ENCODE measurements around the gene YTHDF1. TPM values are rescaled to one million over a fixed set of nuclear protein-coding genes. Genes with fewer than 3 reads are reported as not detected.
"Not testable (repeated sequence)": the region's sequence is repeated elsewhere in the genome, so short reads cannot be mapped to it uniquely, and the experiment has no call there.

The YTHDF1 gene
- total RNA-seq, 2 donors from 2014 or later = 25.2 to 25.7 TPM

- intact Hi-C loops (cut with DNase I) = no loop called here
- no peak for DNase-seq (ENCODE audit: low spot score)
These were observed 50.4 kb downstream of the YTHDF1 start for GRCh38 chr20:63165356-63166192.

GRCh38 chr20:63164484-63165355 lies 51.2 kb downstream of the YTHDF1 start:
- DNase-seq (ENCODE audit: low spot score) = no peak
- intact Hi-C loops (cut with DNase I) = no loop called here

GRCh38 chr20:63163596-63164483 lies 52.1 kb downstream of the YTHDF1 start:
- intact Hi-C loops (cut with DNase I) = no loop called here
- DNase-seq (ENCODE audit: low spot score) = no peak

- intact Hi-C loops (cut with DNase I) = no loop called here
- DNase-seq (ENCODE audit: low spot score) = no peak
These were observed 52.8 kb downstream of the YTHDF1 start for GRCh38 chr20:63163171-63163570.

- intact Hi-C loops (cut with DNase I) = no loop called here
- DNase-seq (ENCODE audit: low spot score) = peak; percentile 67
These were observed 53.6 kb downstream of the YTHDF1 start for GRCh38 chr20:63162206-63162795.

- DNase-seq (ENCODE audit: low spot score) = peak; percentile 72
- intact Hi-C loops (cut with DNase I) = no loop called here
These were observed 54.7 kb downstream of the YTHDF1 start for GRCh38 chr20:63161176-63161651.

GRCh38 chr20:63160641-63161175 lies 55.2 kb downstream of the YTHDF1 start:
- DNase-seq (ENCODE audit: low spot score) = peak; percentile 52
- intact Hi-C loops (cut with DNase I) = no loop called here

- peak; percentile 58 for DNase-seq (ENCODE audit: low spot score)
- intact Hi-C loops (cut with DNase I) = no loop called here
These were observed 55.9 kb downstream of the YTHDF1 start for GRCh38 chr20:63159826-63160640.

- DNase-seq (ENCODE audit: low spot score) = peak; percentile 62
- intact Hi-C loops (cut with DNase I) = not testable (repeated sequence)
These were observed 56.7 kb downstream of the YTHDF1 start for GRCh38 chr20:63159251-63159650.

GRCh38 chr20:63158845-63159244 lies 57.1 kb downstream of the YTHDF1 start:
- DNase-seq (ENCODE audit: low spot score) = peak; percentile 19
- intact Hi-C loops (cut with DNase I) = no loop called here

GRCh38 chr20:63158352-63158751 lies 57.6 kb downstream of the YTHDF1 start:
- no peak for DNase-seq (ENCODE audit: low spot score)

GRCh38 chr20:63157431-63157830 lies 58.5 kb downstream of the YTHDF1 start:
- DNase-seq (ENCODE audit: low spot score) = peak; percentile 65
- intact Hi-C loops (cut with DNase I) = not testable (repeated sequence)

More at GRCh38 chr20:63158352-63158751, 57.6 kb downstream of the YTHDF1 start:
- intact Hi-C loops (cut with DNase I) = no loop called here

- DNase-seq (ENCODE audit: low spot score) = peak; percentile 42
- intact Hi-C loops (cut with DNase I) = no loop called here
These were observed 59.7 kb downstream of the YTHDF1 start for GRCh38 chr20:63156221-63156671.

- peak; percentile 68 for DNase-seq (ENCODE audit: low spot score)
- intact Hi-C loops (cut with DNase I) = no loop called here
These were observed 60.4 kb downstream of the YTHDF1 start for GRCh38 chr20:63155266-63156165.

GRCh38 chr20:63154395-63154794 lies 61.5 kb downstream of the YTHDF1 start:
- DNase-seq (ENCODE audit: low spot score) = peak; percentile 41
- intact Hi-C loops (cut with DNase I) = no loop called here
